Astrocyte of the cerebellum (primary cell): ENCODE measurements around the gene PLEKHG5.

Experiments
- DNase-seq: peaks from one replicate; pipeline ENCODE4 v3.0.0-alpha.2; 2011; ENCODE audit warnings: low read depth
- H3K4me3 ChIP-seq: 2 replicates; pipeline ENCODE4 v1.5.1; 2011; ENCODE audit warnings: mild to moderate bottlenecking, low read depth, low read length, moderate library complexity
- CTCF ChIP-seq: IDR thresholded peaks from 2 replicates; pipeline ENCODE4 v1.5.1; 2012; ENCODE audit warnings: low read length, low read depth, moderate library complexity, mild to moderate bottlenecking; ENCODE audit errors: missing control alignments
- in situ Hi-C: cut with HindIII; loops from 2 replicates; pipeline ENCODE4 v1.10.0; 2017; ENCODE audit warnings: low sequenced_read_pairs

The PLEKHG5 gene

GRCh38 chr1:6424000-6424565, 67.4 kb downstream of the PLEKHG5 start:
- no peak overlapping the region for H3K4me3 ChIP-seq
- TF ChIP-seq CTCF, result no peak
- in situ Hi-C loops, result no loop called here
- DNase-seq, result no peak

GRCh38 chr1:6423321-6423999, 68.0 kb downstream of the PLEKHG5 start:
- peak; percentile 79 for TF ChIP-seq CTCF
- in situ Hi-C loops, result no loop called here
- peak; percentile 59 for DNase-seq
- H3K4me3 ChIP-seq, result no peak overlapping the region

- TF ChIP-seq CTCF, result no peak
- in situ Hi-C loops, result no loop called here
- DNase-seq, result no peak
- no peak overlapping the region for H3K4me3 ChIP-seq
Measured at GRCh38 chr1:6421266-6421665, 70.2 kb downstream of the PLEKHG5 start.

- H3K4me3 ChIP-seq, result no peak overlapping the region
- DNase-seq, result no peak
- no peak for TF ChIP-seq CTCF
- in situ Hi-C loops, result no loop called here
Measured at GRCh38 chr1:6420454-6421042, 70.9 kb downstream of the PLEKHG5 start.

- TF ChIP-seq CTCF, result no peak
- DNase-seq, result no peak
- peak within 1 kb of the TSS; percentile 18 for H3K4me3 ChIP-seq
- in situ Hi-C loops, result no loop called here
Measured at GRCh38 chr1:6419804-6420453, 71.5 kb downstream of the PLEKHG5 start, which contains the start of gene HES2. HES2 (minus strand) TSS chr1:6419919; CDS start chr1:6419820, 99 bp downstream.

- in situ Hi-C loops, result no loop called here
- peak overlapping the region; percentile 18 for H3K4me3 ChIP-seq
- no peak for DNase-seq
Measured at GRCh38 chr1:6419397-6419803, 72.1 kb downstream of the PLEKHG5 start.

More at GRCh38 chr1:6419397-6419803, 72.1 kb downstream of the PLEKHG5 start:
- no peak for TF ChIP-seq CTCF
